Ishikawa (cell line): ENCODE data around the gene MRPL1.

Experiments
- CEBPB ChIP-seq: IDR thresholded peaks from 2 replicates; pipeline ENCODE4 v1.6.1; 2012
- CREB1 ChIP-seq: IDR thresholded peaks from 2 replicates; pipeline ENCODE4 v1.6.1; 2012; ENCODE audit warnings: low read depth
- EGR1 ChIP-seq: IDR thresholded peaks from 2 replicates; pipeline ENCODE4 v1.6.1; 2012
- EP300 ChIP-seq: IDR thresholded peaks from 2 replicates; pipeline ENCODE4 v1.6.1; 2012; ENCODE audit warnings: borderline replicate concordance
- FOXM1 ChIP-seq: IDR thresholded peaks from 2 replicates; pipeline ENCODE4 v1.6.1; 2012; ENCODE audit warnings: low read depth, borderline replicate concordance
- MAX ChIP-seq: IDR thresholded peaks from 2 replicates; pipeline ENCODE4 v1.6.1; 2012
- NFIC ChIP-seq: IDR thresholded peaks from 2 replicates; pipeline ENCODE4 v1.6.1; 2012
- RAD21 ChIP-seq: IDR thresholded peaks from 2 replicates; pipeline ENCODE4 v1.6.1; 2012; ENCODE audit warnings: low read depth
- REST ChIP-seq: IDR thresholded peaks from 2 replicates; pipeline ENCODE4 v1.6.1; 2012; ENCODE audit warnings: low read depth, mild to moderate bottlenecking
- TAF1 ChIP-seq: IDR thresholded peaks from 2 replicates; pipeline ENCODE4 v1.6.1; 2012; ENCODE audit warnings: low read depth, mild to moderate bottlenecking
- TCF12 ChIP-seq: IDR thresholded peaks from 2 replicates; pipeline ENCODE4 v1.6.1; 2012; ENCODE audit warnings: low read depth
- TEAD4 ChIP-seq: IDR thresholded peaks from 2 replicates; pipeline ENCODE4 v1.6.1; 2012
- USF1 ChIP-seq: IDR thresholded peaks from 2 replicates; pipeline ENCODE4 v1.6.1; 2012
- YY1 ChIP-seq: IDR thresholded peaks from 2 replicates; pipeline ENCODE4 v1.6.1; 2012; ENCODE audit warnings: low read depth
- ZBTB7A ChIP-seq: IDR thresholded peaks from 2 replicates; pipeline ENCODE4 v1.6.1; 2012; ENCODE audit warnings: low read depth

Gene MRPL1

DNA sequence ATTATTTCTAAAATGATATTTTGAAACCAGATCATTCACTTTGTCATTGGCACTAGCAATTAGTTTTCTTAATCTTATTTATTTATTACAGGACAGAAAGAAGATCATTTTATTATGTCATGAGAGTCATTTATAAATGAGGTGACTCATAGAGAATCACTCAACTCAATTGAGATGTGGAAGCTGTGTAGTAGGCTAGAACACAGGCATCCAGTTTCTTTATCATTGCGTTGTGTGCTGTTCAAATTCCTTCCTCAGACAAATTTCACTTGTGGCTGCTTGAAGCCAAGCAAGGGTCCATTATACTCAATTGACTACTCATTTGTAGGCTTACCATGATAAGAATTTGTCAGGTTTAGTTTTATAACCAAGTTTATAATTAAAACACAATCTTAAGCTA lies 87.6 kb downstream of the MRPL1 start:
- TF ChIP-seq REST (no peak), TCF12 (no peak), RAD21 (no peak), TEAD4 (no peak), TAF1 (no peak), CREB1 (no peak), FOXM1 (no peak), NFIC (no peak), ZBTB7A (no peak), EGR1 (no peak), CEBPB (no peak), USF1 (no peak), MAX (no peak), EP300 (no peak), YY1 (no peak)

- TF ChIP-seq EP300 (no peak), CREB1 (no peak), YY1 (no peak), EGR1 (no peak), NFIC (no peak)
Observed at GRCh38 chr4:77952457-77952856, 89.8 kb downstream of the MRPL1 start.

DNA sequence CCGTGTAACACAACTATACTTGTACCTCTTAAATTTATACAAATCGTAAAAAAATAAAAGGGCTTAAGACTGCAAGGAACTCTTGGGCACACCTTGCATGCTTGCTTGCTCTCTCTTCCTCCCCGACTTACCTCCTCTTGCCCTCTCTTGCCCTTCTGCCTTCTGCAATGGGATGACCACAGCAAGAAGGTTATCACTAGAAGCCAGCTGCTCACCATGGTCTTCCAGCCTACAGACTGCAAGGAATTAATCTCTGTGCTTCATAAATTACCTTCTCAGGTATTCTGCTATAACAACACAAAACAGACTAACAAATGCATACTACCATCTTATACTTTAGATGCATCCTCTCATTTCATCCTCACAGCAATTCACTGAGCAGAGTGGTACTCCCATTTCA lies 92.1 kb downstream of the MRPL1 start:
- TF ChIP-seq TAF1 (no peak), EGR1 (no peak), TEAD4 (no peak), CREB1 (no peak), MAX (no peak), CEBPB (no peak), ZBTB7A (no peak), FOXM1 (no peak), TCF12 (no peak), REST (no peak), EP300 (no peak), YY1 (no peak), RAD21 (no peak), USF1 (no peak), NFIC (no peak)

DNA sequence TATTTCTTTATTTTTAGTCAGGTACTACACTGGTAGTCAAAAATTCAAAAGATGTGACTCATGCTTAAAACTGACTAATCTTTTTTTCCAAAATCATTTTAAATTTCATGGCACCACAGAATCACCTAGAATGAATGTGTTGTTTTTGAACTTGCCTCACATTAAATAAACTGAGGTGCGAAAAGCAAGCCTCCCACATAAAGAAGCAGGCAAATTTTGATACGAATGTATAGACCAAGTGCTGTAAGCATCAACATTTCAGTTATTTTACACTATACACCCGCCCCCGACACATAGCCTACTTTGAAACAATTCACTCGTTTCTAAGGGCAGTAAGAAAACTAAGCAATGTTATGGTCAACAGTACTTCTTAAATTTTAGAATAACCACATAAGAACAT lies 94.3 kb downstream of the MRPL1 start:
- TF ChIP-seq TEAD4: no peak
- TF ChIP-seq RAD21: no peak
- no peak for TF ChIP-seq EGR1
- no peak for TF ChIP-seq REST
- TF ChIP-seq TCF12: no peak
- no peak for TF ChIP-seq ZBTB7A
- no peak for TF ChIP-seq MAX
- no peak for TF ChIP-seq EP300
- TF ChIP-seq NFIC: no peak
- TF ChIP-seq YY1: no peak
- TF ChIP-seq CEBPB: no peak
- TF ChIP-seq USF1: no peak
- no peak for TF ChIP-seq FOXM1
